GF-D8 (cell line): ENCODE measurements around the gene KIRREL3.

Source experiments
- DNase-seq: peaks from one replicate; lab custom pipeline; 2025; lab: John Stamatoyannopoulos, UW

Gene KIRREL3

DNA sequence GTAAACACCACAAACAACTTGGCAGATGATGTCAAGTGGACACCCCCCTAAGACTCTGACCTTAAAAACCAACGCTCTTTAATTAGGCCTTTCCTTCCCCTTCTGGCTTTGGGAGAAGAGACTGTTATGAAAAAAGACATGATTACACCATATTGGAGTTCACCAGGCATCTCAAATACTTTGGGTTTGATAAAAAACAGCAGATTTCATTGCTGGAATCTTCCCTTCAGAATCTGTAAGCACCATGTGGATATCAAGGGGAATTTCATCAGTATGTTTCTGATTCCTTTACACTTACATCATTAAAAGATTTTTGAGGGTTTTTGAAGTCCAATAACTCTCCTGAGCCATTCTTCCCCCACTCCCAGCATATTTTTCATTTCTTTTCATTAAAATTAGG is 85.6 kb downstream of the KIRREL3 start:
- no peak for DNase-seq

DNA sequence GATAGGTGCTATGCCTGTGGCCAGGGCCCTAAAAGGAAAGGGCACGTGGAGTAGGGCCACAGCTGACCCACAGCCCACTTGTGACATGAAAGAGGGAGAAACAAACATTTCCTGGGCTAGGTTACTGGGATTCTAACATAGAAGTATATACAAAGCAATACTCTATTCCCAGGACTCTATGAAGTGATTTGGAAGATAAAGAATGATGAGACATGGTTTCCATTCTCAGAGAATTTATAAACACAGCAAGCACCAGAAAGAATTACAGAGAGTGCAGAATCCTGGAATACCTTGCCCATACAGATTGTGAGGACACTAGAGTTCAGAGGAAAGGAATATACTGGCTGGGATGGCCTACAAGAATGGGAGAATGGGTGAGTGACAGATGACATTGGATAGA is 86.4 kb downstream of the KIRREL3 start:
- no peak for DNase-seq

DNA sequence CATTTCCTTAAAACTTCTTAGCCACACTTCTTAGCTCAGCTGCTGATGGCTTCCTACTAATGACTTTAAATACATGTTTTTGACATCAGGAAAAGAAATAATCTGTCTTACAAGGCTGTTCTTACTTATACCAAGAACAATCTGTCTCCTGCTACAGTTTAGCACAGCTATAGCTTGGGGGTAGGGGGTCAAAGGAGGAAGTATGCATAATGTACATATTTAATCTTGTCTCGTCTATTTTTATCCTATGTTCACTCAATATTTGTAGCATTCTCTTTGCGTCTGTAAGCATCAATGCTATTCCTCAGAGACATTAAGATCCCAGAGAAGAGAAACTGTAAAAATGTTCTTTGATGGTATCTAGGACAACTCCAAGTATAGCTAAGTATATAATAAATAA is 96.0 kb downstream of the KIRREL3 start:
- DNase-seq: no peak

GRCh38 chr11:126901783-126902182 is 98.8 kb downstream of the KIRREL3 start:
- no peak for DNase-seq

GRCh38 chr11:126899961-126900748 is 100.4 kb downstream of the KIRREL3 start:
- DNase-seq: no peak

- no peak for DNase-seq
Observed at GRCh38 chr11:126898802-126899201, 101.8 kb downstream of the KIRREL3 start.

GRCh38 chr11:126897430-126897829 is 103.1 kb downstream of the KIRREL3 start:
- no peak for DNase-seq

DNA sequence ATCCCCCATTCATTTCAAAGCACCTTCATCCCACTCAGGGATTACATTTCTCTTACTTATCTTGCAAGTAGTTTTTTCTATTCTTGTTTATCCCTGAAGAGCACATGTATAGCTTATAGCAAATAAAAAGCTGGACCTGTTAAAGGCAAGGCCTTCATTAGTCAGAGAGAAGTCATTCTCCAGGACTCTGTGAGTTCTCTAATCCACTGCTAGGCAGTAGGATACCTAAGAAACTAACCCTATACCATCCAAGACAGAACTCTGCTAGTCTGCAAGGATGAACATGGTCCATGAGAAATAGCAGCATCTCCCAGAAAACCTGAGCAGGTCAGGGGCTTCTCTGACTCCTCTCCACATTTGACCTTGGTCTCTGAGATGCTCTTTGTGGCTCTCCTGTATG is 104.5 kb downstream of the KIRREL3 start:
- no peak for DNase-seq

GRCh38 chr11:126893796-126894195 is 106.8 kb downstream of the KIRREL3 start:
- DNase-seq: no peak

DNA sequence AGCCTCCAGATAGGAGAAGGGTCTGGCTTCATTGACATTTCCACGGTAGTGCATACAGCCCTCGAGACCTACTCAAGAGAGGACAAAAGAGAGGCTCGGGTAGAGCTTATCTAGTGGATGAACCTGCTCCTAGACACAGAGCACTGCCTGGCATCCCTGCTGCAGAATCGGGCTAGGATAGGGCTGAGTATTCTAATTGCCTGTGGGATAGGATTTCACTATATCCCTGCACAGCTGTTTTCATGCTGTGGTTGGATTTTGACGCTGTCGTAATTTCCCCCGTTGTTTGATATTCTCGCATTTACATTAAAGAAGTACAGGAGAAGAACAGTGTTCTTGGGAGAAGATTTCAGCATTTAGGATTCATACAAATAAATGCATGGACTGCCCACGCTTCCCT is 107.8 kb downstream of the KIRREL3 start:
- no peak for DNase-seq

DNA sequence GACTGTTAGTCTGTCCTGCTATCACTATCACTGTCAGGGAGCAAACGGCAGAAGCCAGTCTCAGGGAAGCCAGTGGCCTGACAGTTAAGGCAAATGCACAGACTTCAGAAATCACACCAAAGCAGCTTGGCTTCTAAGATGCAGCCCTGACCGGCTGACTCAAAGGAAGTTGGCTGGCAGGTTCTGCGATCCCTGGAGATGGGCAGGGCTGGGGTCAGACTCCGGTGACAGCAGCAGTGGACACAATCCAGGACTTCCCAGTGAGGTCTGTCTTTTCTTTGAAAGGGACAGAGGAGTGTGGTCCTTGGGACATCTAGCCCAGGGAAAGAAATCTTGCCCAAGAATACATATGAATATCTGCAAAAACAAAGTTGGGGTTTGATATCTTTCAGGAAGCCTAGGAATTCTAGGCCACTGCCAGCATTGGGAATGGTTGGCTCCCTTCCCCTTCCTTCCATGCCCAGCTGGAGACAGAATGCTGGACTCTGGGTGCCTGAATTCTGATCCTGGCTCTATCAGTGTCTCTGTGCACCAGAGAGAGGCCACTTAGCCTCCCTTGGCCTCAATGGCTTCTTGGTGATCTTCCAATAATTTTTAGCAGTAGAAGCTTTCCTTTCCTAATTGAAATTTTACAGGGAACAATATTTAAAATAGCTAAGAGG is 108.9 kb downstream of the KIRREL3 start:
- DNase-seq: no peak

- DNase-seq: no peak
Observed at GRCh38 chr11:126890561-126890960, 110.0 kb downstream of the KIRREL3 start.

DNA sequence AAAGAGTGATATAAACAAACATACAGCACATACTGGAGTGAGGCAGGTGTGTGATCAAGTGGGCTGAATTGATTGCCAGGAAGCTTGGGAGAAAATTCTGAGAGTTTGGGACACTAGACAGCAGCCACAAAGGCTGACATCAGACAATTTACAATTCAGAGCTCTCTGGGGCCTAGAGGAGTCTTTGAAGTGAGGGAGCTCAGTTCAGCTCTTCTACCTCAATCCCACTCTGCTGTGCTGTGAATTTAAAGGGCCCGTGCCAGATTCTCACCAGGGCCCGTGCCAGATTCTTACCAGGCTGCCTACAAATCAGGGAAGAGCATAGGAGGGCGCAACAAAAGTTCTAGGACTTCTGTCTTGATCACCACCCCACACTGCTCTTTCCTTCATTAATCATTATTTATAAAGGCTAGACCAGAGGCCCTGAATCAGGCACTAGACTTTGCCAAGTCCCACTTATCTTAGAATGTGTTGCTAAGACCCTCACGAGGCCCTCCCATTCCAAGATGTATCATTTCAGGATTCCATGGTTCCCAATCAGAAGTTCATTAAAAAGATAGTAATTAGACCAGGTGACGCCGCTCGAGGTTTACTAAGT is 112.4 kb downstream of the KIRREL3 start:
- DNase-seq: no peak

GRCh38 chr11:126886636-126887035 is 113.9 kb downstream of the KIRREL3 start:
- DNase-seq: no peak

- no peak for DNase-seq
Observed at GRCh38 chr11:126886085-126886484, 114.5 kb downstream of the KIRREL3 start.

- DNase-seq: no peak
Observed at GRCh38 chr11:126884594-126884993, 116.0 kb downstream of the KIRREL3 start.

DNA sequence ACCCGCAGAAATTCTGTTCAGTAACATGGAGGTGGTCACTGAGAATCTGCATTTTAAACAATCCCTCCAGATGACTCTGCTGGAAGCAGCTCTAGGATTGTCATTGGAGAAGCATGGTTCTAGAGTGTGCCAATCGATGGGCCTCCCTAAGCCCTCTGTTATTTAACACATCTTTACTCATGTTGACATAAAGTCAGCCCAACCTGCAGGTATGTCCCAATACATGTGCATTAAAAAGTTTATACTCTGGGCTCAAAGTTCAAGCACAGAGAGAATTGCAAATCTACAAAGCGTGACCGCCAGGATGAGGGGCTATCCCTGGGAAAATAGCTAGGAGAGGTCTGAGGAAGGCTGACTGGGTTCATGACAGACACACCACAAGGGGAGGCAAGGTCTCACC is 116.4 kb downstream of the KIRREL3 start:
- DNase-seq: no peak

DNA sequence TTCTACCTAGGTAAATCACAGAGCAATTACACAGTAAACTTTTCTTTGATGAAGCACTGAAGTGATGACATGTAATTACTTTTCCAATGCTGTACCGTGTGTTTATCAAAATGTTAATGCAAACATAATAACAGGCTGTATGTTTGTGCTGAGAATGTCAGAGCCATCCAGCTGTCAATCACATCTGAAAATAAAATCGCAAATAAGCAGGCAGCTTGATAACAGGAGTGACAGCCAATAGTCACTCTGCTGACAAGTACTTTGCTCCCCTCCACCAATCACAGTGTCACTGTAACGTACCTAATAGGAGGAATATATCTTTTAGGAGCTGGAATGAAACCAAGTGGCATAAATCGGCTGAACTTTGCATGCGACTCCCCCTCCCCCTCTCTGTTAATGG is 119.7 kb downstream of the KIRREL3 start:
- DNase-seq: no peak

- no peak for DNase-seq
Observed at GRCh38 chr11:126879516-126879915, 121.1 kb downstream of the KIRREL3 start.

- no peak for DNase-seq
Observed at GRCh38 chr11:126878913-126879482, 121.6 kb downstream of the KIRREL3 start.

- DNase-seq: no peak
Observed at GRCh38 chr11:126874831-126875230, 125.7 kb downstream of the KIRREL3 start.

GRCh38 chr11:126874276-126874675 is 126.3 kb downstream of the KIRREL3 start:
- DNase-seq: no peak

DNA sequence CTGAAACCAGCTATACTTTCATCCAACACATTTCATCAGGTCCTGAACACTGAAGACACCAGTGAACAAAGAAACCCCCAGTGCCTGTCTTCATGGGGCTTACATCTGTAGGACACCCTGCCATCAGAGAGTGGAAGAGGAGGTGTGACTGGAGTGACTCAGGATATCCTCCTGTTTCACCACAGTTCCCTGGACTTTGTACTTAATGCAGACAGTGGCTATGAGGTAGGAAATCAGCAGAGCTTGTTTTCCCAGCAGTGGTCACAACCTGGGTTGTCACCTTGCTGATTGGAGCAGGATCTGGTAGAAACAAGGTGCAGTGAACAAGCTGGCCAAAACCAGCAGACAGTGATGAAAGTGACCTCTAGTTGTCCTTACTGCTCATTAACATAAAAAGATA is 128.8 kb downstream of the KIRREL3 start:
- DNase-seq: no peak
